GM12872 (cell line): Measurements from ENCODE around the gene TBL2.

Experiments used
- CTCF ChIP-seq: IDR thresholded peaks from 3 replicates; pipeline ENCODE4 v1.5.1; 2011; ENCODE audit warnings: low read depth, mild to moderate bottlenecking, low read length, moderate library complexity; ENCODE audit not compliant: insufficient read depth

Gene TBL2

GRCh38 chr7:73537051-73537450 is 41.3 kb downstream of the TBL2 start:
- TF ChIP-seq CTCF = no peak

- no peak for TF ChIP-seq CTCF
These were observed 41.9 kb downstream of the TBL2 start for GRCh38 chr7:73536479-73536878.

GRCh38 chr7:73533742-73534141 is 44.6 kb downstream of the TBL2 start:
- TF ChIP-seq CTCF = no peak

GRCh38 chr7:73532224-73532623 is 46.2 kb downstream of the TBL2 start:
- no peak for TF ChIP-seq CTCF

- TF ChIP-seq CTCF = no peak
These were observed 47.6 kb downstream of the TBL2 start for GRCh38 chr7:73530800-73531199.

GRCh38 chr7:73526896-73527821 is 51.2 kb downstream of the TBL2 start:
- TF ChIP-seq CTCF = no peak

GRCh38 chr7:73522105-73522872 is 56.1 kb downstream of the TBL2 start, which contains the start of gene BAZ1B:
TSS of gene BAZ1B (minus strand) at chr7:73522293. CDS start at chr7:73521933, 360 bp downstream.
- no peak for TF ChIP-seq CTCF
